H1 (cell line): ENCODE data around the gene ALPL. TPM values are rescaled to one million over a fixed set of nuclear protein-coding genes. Genes with fewer than 3 reads are reported as not detected.

Source experiments
- BRCA1 ChIP-seq: IDR thresholded peaks from 2 replicates; pipeline ENCODE4 v1.6.1; 2012; ENCODE audit warnings: low read depth, low read length, improper control_type of control experiment
- HDAC6 ChIP-seq: IDR thresholded peaks from one replicate; pipeline ENCODE4 v1.7.1; 2012; ENCODE audit warnings: low read depth, mild to moderate bottlenecking, inconsistent platforms, low read length, moderate library complexity
- JUND ChIP-seq: IDR thresholded peaks from 2 replicates; pipeline ENCODE4 v1.6.1; 2011; ENCODE audit warnings: mild to moderate bottlenecking, improper control_type of control experiment, low read length
- KDM1A ChIP-seq: fragments of 200-600, 300-600 bp; sonication (generic); IDR thresholded peaks from 2 replicates; pipeline ENCODE4 v1.7.1; 2016; ENCODE audit warnings: mild to moderate bottlenecking, low read length, borderline replicate concordance
- SAP30 ChIP-seq: fragments of 300-600 bp; sonication (generic); IDR thresholded peaks from 2 replicates; pipeline ENCODE4 v1.7.1; 2012; ENCODE audit warnings: low read length, moderate library complexity, mild to moderate bottlenecking, inconsistent platforms; ENCODE audit not compliant: insufficient read depth, insufficient replicate concordance
- SRF ChIP-seq: IDR thresholded peaks from 2 replicates; pipeline ENCODE4 v1.6.1; 2011; ENCODE audit warnings: mild to moderate bottlenecking, low read depth, low read length, moderate library complexity
- TEAD4 ChIP-seq: IDR thresholded peaks from 2 replicates; pipeline ENCODE4 v1.6.1; 2012; ENCODE audit warnings: low read depth, low read length, inconsistent platforms, mixed read lengths
- polyA plus RNA-seq, 7 experiments: library from polyadenylated mRNA; depleted of rRNA in 3 of 7; stranded (reverse) in 5 of 7; unstranded in 2 of 7; fragments of >200 nt in 5 of 7; fragments of 200-250 nt in 2 of 7; gene quantifications; 1 replicate in 5 of 7; 2 replicates in 1 of 7; 4 replicates in 1 of 7; pipeline versions ENCODE4 v1.2.1 to v1.2.3, GENCODE V29; 2011 to 2013; ENCODE audit warnings: missing spikeins in 2 of 7, mixed read lengths in 2 of 7
- total RNA-seq: library from RNA; stranded (reverse); fragmentation: NEBNext Ultra II Directional; extraction: Animal tissue kit (Norgen Biotek cat#: 25700); gene quantifications from 2 replicates; pipeline ENCODE4 v1.2.1, GENCODE V29; 2021
- TF ChIP-seq, protein P1 (sequence below): fragments of 300-600 bp; sonication (generic); IDR thresholded peaks from 2 replicates; pipeline ENCODE4 v1.7.1; 2012; ENCODE audit warnings: low read length, moderate library complexity, mild to moderate bottlenecking, inconsistent platforms; ENCODE audit not compliant: insufficient replicate concordance
- TF ChIP-seq, protein P2 (sequence below): IDR thresholded peaks from 2 replicates; pipeline ENCODE4 v1.6.1; 2012; ENCODE audit warnings: inconsistent platforms
- TF ChIP-seq, protein P3 (sequence below): IDR thresholded peaks from 2 replicates; pipeline ENCODE4 v1.6.1; 2012; ENCODE audit warnings: low read length, inconsistent platforms

ALPL gene
- total and polyA plus RNA-seq, 2 of the 8 experiments (the other 6 are each of a cell fraction or from before 2014, with no cell fraction given) = 175 to 362 TPM

DNA sequence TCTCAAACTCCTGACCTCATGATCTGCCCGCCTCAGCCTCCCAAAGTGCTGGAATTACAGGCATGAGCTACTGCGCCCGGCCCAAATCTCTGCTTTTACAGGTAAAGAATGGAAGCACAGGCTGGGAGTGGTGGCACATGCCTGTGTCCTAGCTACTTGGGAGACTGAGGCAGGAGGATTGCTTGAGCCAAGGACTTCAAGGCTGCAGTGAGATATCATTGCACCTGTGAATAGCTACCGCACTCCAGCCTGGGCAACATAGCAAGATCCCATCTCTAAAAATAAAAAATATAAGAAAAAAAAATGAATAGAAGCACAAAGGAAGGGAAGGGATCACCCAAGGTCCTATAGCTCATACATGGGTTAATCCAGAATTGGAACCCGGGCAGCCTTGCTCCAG lies 15.0 kb downstream of the ALPL start (continued):
- TF ChIP-seq, protein P1, sequence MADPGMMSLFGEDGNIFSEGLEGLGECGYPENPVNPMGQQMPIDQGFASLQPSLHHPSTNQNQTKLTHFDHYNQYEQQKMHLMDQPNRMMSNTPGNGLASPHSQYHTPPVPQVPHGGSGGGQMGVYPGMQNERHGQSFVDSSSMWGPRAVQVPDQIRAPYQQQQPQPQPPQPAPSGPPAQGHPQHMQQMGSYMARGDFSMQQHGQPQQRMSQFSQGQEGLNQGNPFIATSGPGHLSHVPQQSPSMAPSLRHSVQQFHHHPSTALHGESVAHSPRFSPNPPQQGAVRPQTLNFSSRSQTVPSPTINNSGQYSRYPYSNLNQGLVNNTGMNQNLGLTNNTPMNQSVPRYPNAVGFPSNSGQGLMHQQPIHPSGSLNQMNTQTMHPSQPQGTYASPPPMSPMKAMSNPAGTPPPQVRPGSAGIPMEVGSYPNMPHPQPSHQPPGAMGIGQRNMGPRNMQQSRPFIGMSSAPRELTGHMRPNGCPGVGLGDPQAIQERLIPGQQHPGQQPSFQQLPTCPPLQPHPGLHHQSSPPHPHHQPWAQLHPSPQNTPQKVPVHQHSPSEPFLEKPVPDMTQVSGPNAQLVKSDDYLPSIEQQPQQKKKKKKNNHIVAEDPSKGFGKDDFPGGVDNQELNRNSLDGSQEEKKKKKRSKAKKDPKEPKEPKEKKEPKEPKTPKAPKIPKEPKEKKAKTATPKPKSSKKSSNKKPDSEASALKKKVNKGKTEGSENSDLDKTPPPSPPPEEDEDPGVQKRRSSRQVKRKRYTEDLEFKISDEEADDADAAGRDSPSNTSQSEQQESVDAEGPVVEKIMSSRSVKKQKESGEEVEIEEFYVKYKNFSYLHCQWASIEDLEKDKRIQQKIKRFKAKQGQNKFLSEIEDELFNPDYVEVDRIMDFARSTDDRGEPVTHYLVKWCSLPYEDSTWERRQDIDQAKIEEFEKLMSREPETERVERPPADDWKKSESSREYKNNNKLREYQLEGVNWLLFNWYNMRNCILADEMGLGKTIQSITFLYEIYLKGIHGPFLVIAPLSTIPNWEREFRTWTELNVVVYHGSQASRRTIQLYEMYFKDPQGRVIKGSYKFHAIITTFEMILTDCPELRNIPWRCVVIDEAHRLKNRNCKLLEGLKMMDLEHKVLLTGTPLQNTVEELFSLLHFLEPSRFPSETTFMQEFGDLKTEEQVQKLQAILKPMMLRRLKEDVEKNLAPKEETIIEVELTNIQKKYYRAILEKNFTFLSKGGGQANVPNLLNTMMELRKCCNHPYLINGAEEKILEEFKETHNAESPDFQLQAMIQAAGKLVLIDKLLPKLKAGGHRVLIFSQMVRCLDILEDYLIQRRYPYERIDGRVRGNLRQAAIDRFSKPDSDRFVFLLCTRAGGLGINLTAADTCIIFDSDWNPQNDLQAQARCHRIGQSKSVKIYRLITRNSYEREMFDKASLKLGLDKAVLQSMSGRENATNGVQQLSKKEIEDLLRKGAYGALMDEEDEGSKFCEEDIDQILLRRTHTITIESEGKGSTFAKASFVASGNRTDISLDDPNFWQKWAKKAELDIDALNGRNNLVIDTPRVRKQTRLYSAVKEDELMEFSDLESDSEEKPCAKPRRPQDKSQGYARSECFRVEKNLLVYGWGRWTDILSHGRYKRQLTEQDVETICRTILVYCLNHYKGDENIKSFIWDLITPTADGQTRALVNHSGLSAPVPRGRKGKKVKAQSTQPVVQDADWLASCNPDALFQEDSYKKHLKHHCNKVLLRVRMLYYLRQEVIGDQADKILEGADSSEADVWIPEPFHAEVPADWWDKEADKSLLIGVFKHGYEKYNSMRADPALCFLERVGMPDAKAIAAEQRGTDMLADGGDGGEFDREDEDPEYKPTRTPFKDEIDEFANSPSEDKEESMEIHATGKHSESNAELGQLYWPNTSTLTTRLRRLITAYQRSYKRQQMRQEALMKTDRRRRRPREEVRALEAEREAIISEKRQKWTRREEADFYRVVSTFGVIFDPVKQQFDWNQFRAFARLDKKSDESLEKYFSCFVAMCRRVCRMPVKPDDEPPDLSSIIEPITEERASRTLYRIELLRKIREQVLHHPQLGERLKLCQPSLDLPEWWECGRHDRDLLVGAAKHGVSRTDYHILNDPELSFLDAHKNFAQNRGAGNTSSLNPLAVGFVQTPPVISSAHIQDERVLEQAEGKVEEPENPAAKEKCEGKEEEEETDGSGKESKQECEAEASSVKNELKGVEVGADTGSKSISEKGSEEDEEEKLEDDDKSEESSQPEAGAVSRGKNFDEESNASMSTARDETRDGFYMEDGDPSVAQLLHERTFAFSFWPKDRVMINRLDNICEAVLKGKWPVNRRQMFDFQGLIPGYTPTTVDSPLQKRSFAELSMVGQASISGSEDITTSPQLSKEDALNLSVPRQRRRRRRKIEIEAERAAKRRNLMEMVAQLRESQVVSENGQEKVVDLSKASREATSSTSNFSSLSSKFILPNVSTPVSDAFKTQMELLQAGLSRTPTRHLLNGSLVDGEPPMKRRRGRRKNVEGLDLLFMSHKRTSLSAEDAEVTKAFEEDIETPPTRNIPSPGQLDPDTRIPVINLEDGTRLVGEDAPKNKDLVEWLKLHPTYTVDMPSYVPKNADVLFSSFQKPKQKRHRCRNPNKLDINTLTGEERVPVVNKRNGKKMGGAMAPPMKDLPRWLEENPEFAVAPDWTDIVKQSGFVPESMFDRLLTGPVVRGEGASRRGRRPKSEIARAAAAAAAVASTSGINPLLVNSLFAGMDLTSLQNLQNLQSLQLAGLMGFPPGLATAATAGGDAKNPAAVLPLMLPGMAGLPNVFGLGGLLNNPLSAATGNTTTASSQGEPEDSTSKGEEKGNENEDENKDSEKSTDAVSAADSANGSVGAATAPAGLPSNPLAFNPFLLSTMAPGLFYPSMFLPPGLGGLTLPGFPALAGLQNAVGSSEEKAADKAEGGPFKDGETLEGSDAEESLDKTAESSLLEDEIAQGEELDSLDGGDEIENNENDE = no peak
- TF ChIP-seq KDM1A = no peak
- no peak for TF ChIP-seq SRF
- TF ChIP-seq, protein P2, sequence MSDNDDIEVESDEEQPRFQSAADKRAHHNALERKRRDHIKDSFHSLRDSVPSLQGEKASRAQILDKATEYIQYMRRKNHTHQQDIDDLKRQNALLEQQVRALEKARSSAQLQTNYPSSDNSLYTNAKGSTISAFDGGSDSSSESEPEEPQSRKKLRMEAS = no peak
- TF ChIP-seq, protein P3, sequence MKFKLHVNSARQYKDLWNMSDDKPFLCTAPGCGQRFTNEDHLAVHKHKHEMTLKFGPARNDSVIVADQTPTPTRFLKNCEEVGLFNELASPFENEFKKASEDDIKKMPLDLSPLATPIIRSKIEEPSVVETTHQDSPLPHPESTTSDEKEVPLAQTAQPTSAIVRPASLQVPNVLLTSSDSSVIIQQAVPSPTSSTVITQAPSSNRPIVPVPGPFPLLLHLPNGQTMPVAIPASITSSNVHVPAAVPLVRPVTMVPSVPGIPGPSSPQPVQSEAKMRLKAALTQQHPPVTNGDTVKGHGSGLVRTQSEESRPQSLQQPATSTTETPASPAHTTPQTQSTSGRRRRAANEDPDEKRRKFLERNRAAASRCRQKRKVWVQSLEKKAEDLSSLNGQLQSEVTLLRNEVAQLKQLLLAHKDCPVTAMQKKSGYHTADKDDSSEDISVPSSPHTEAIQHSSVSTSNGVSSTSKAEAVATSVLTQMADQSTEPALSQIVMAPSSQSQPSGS = no peak
- no peak for TF ChIP-seq TEAD4
- TF ChIP-seq BRCA1 = no peak
- no peak for TF ChIP-seq JUND
- TF ChIP-seq SAP30 = no peak
- TF ChIP-seq HDAC6 = no peak
